H9 (cell line): ENCODE results near the gene MEGF9. TPM values are rescaled to one million over a fixed set of nuclear protein-coding genes. Genes with fewer than 3 reads are reported as not detected.

ENCODE experiments used
- DNase-seq: peaks from one replicate; pipeline ENCODE4 v3.0.0-alpha.2; 2017
- H2AFZ ChIP-seq: one replicate; pipeline ENCODE4 v1.6.1; 2013; ENCODE audit warnings: mild to moderate bottlenecking, low read length, control low read depth, moderate library complexity
- H2AK5ac ChIP-seq: 2 replicates; pipeline ENCODE4 v1.6.1; 2013; ENCODE audit warnings: low read length, control low read depth, mixed read lengths; ENCODE audit not compliant: insufficient read length
- H2BK120ac ChIP-seq: one replicate; pipeline ENCODE4 v1.6.1; 2013; ENCODE audit warnings: low read depth, mild to moderate bottlenecking, low read length, control low read depth, inconsistent platforms; ENCODE audit not compliant: poor library complexity, severe bottlenecking
- H2BK12ac ChIP-seq: 2 replicates; pipeline ENCODE4 v1.6.1; 2013; ENCODE audit warnings: low read length, control low read depth, mixed read lengths, low read depth; ENCODE audit not compliant: insufficient read length
- H2BK15ac ChIP-seq: 2 replicates; pipeline ENCODE4 v1.6.1; 2013; ENCODE audit warnings: low read depth, low read length, control low read depth
- H2BK20ac ChIP-seq: one replicate; pipeline ENCODE4 v1.6.1; 2013; ENCODE audit warnings: low read depth, mild to moderate bottlenecking, low read length, control low read depth, inconsistent platforms; ENCODE audit not compliant: poor library complexity, severe bottlenecking
- H2BK5ac ChIP-seq: 2 replicates; pipeline ENCODE4 v1.6.1; 2013; ENCODE audit warnings: low read length, control low read depth, mixed read lengths; ENCODE audit not compliant: insufficient read length
- H3K14ac ChIP-seq: 2 replicates; pipeline ENCODE4 v1.6.1; 2013; ENCODE audit warnings: low read length, control low read depth; ENCODE audit not compliant: insufficient read depth
- H3K18ac ChIP-seq: 2 replicates; pipeline ENCODE4 v1.6.1; 2013; ENCODE audit warnings: low read depth, mild to moderate bottlenecking, mixed read lengths, low read length, control low read depth; ENCODE audit not compliant: insufficient read length
- H3K23ac ChIP-seq: 2 replicates; pipeline ENCODE4 v1.6.1; 2013; ENCODE audit warnings: low read length, control low read depth, mixed read lengths, low read depth; ENCODE audit not compliant: insufficient read length
- H3K23me2 ChIP-seq: 2 replicates; pipeline ENCODE4 v1.6.1; 2013; ENCODE audit warnings: low read depth, mild to moderate bottlenecking, mixed read lengths, low read length, control low read depth; ENCODE audit not compliant: insufficient read length, poor library complexity, severe bottlenecking
- H3K27ac ChIP-seq: 2 replicates; pipeline ENCODE4 v1.5.1; 2013; ENCODE audit warnings: low read length, control low read depth, mixed read lengths, low read depth; ENCODE audit not compliant: insufficient read length
- H3K27me3 ChIP-seq: 2 replicates; pipeline ENCODE4 v1.6.1; 2013; ENCODE audit warnings: low read length, control low read depth, inconsistent platforms; ENCODE audit not compliant: insufficient read depth
- H3K4ac ChIP-seq: 2 replicates; pipeline ENCODE4 v1.6.1; 2013; ENCODE audit warnings: low read depth, mild to moderate bottlenecking, control low read depth, inconsistent platforms, low read length, moderate library complexity
- H3K4me1 ChIP-seq: 2 replicates; pipeline ENCODE4 v1.6.1; 2013; ENCODE audit warnings: low read length, control low read depth, inconsistent platforms; ENCODE audit not compliant: insufficient read depth
- H3K4me2 ChIP-seq: 2 replicates; pipeline ENCODE4 v1.6.1; 2013; ENCODE audit warnings: low read length, control low read depth, mixed read lengths; ENCODE audit not compliant: insufficient read length, insufficient read depth
- H3K56ac ChIP-seq: 2 replicates; pipeline ENCODE4 v1.6.1; 2013; ENCODE audit warnings: low read depth, mild to moderate bottlenecking, mixed read lengths, low read length, control low read depth; ENCODE audit not compliant: insufficient read length
- H3K79me1 ChIP-seq: 2 replicates; pipeline ENCODE4 v1.6.1; 2013; ENCODE audit warnings: low read depth, mild to moderate bottlenecking, moderate library complexity, low read length, control low read depth, inconsistent platforms; ENCODE audit not compliant: insufficient read depth, poor library complexity, severe bottlenecking
- H3K79me2 ChIP-seq: 2 replicates; pipeline ENCODE4 v1.6.1; 2013; ENCODE audit warnings: low read length, control low read depth, inconsistent platforms; ENCODE audit not compliant: insufficient read depth
- H3K9ac ChIP-seq: 2 replicates; pipeline ENCODE4 v1.6.1; 2013; ENCODE audit warnings: low read length, control low read depth, mixed read lengths; ENCODE audit not compliant: insufficient read length; ENCODE audit errors: extremely low read depth
- H3K9me3 ChIP-seq: one replicate; pipeline ENCODE4 v1.6.1; 2013; ENCODE audit warnings: low read depth, low read length, inconsistent platforms; ENCODE audit not compliant: control insufficient read depth
- H3T11ph ChIP-seq: one replicate; pipeline ENCODE4 v1.6.1; 2013; ENCODE audit warnings: mild to moderate bottlenecking, low read length, control low read depth, inconsistent platforms
- H4K20me1 ChIP-seq: one replicate; pipeline ENCODE4 v1.6.1; 2013; ENCODE audit not compliant: control insufficient read depth, insufficient read length, insufficient read depth
- H4K5ac ChIP-seq: 2 replicates; pipeline ENCODE4 v1.6.1; 2013; ENCODE audit warnings: low read depth, mild to moderate bottlenecking, mixed read lengths, low read length, control low read depth; ENCODE audit not compliant: insufficient read length
- H4K8ac ChIP-seq: replicated peaks from 2 replicates; pipeline ENCODE4 v1.6.1; 2013; ENCODE audit warnings: low read length, control low read depth, mixed read lengths, low read depth; ENCODE audit not compliant: insufficient read length
- H4K91ac ChIP-seq: 2 replicates; pipeline ENCODE4 v1.6.1; 2013; ENCODE audit warnings: low read depth, mild to moderate bottlenecking, moderate library complexity, mixed read lengths, low read length, control low read depth; ENCODE audit not compliant: insufficient read length
- H3K27ac Mint-ChIP-seq, 3 experiments: 2 replicates in 2 of 3; 3 replicates in 1 of 3; pipeline ENCODE4 v1.8.0; 2020 to 2021; ENCODE audit warnings: mixed read lengths in 3 of 3, mild to moderate bottlenecking in 1 of 3, moderate library complexity in 1 of 3
- H3K27me3 Mint-ChIP-seq: 2 replicates; pipeline ENCODE4 v1.8.0; 2021; ENCODE audit warnings: low read depth, mild to moderate bottlenecking, moderate library complexity, mixed read lengths
- H3K36me3 Mint-ChIP-seq, 3 experiments: 2 replicates in 2 of 3; 3 replicates in 1 of 3; pipeline ENCODE4 v1.8.0; 2020 to 2021; ENCODE audit warnings: low read depth in 3 of 3, mixed read lengths in 3 of 3; ENCODE audit not compliant: insufficient read depth in 1 of 3
- H3K4me1 Mint-ChIP-seq, 2 experiments: 2 replicates each; pipeline ENCODE4 v1.8.0; 2020; ENCODE audit warnings: mixed read lengths in 2 of 2
- H3K4me3 Mint-ChIP-seq, 2 experiments: 2 replicates in 1 of 2; 3 replicates in 1 of 2; pipeline ENCODE4 v1.8.0; 2020 to 2021; ENCODE audit warnings: mild to moderate bottlenecking in 2 of 2, mixed read lengths in 2 of 2, moderate library complexity in 1 of 2
- H3K9me3 Mint-ChIP-seq, 2 experiments: 2 replicates in 1 of 2; 3 replicates in 1 of 2; pipeline ENCODE4 v1.8.0; 2020; ENCODE audit warnings: mild to moderate bottlenecking in 2 of 2, mixed read lengths in 2 of 2, moderate library complexity in 1 of 2
- CTCF ChIP-seq: fragments of 200-600 bp; sonication (generic); conservative IDR thresholded peaks from 3 replicates; pipeline ENCODE4 v1.8.0; 2021; ENCODE audit warnings: antibody characterized with exemption, mild to moderate bottlenecking
- WGBS: extraction: QIAGEN DNeasy Blood & Tissue Kit; methylation state at CpG from one replicate; pipeline ENCODE4 v1.1.7; 2013; ENCODE audit warnings: missing lambda C conversion rate, low lambda C conversion rate, mixed read lengths; ENCODE audit not compliant: insufficient read length; ENCODE audit errors: extremely low coverage; 5-methylcytosine and 5-hydroxymethylcytosine counted together
- total RNA-seq: library from RNA; stranded (reverse); gene quantifications from 2 replicates; pipeline ENCODE4 v1.2.1, GENCODE V29; 2021

The MEGF9 gene
- total RNA-seq, 1 experiment from 2014 or later, result 0.94 TPM

GRCh38 chr9:120733190-120733589 is 18.9 kb upstream of the MEGF9 start:
- Mint-ChIP-seq H3K4me3 (no peak overlapping the region), H3K27me3 (peaks cover 3% of the 10 kb centered on the region), H3K9me3 (no peaks in the 10 kb centered on the region; a peak in 1 of 5 replicates), H3K4me1 (peaks cover 4 to 8% of the 10 kb centered on the region in 2 experiments; a peak in 2 of 4 replicates), H3K27ac (no peak overlapping the region), H3K36me3 (no peaks in the 10 kb centered on the region)
- H3K27ac ChIP-seq, result no peak overlapping the region
- H3K23me2 ChIP-seq, result peaks cover 2% of the 10 kb centered on the region
- H4K20me1 ChIP-seq, result no peaks in the 10 kb centered on the region
- DNase-seq, result no peak
- no peak overlapping the region for H3K14ac ChIP-seq
- no peak overlapping the region for H4K91ac ChIP-seq
- H2AK5ac ChIP-seq, result no peak overlapping the region
- H3K27me3 ChIP-seq, result no peaks in the 10 kb centered on the region
- no peak overlapping the region for H3K18ac ChIP-seq
- no peak overlapping the region for H3K4ac ChIP-seq
- no peak for TF ChIP-seq CTCF
- no peak overlapping the region for H3K23ac ChIP-seq
- H2BK5ac ChIP-seq, result no peak overlapping the region
- H4K5ac ChIP-seq, result no peak overlapping the region
- H3K9ac ChIP-seq, result no peak overlapping the region
- no peak overlapping the region for H3K4me2 ChIP-seq
- H2BK120ac ChIP-seq, result no peak overlapping the region
- no peak overlapping the region for H3K56ac ChIP-seq
- no peak overlapping the region for H4K8ac ChIP-seq
- no peaks in the 10 kb centered on the region for H3K4me1 ChIP-seq
- no peaks in the 10 kb centered on the region for H3K79me1 ChIP-seq
- H3K79me2 ChIP-seq, result no peaks in the 10 kb centered on the region
- no peak overlapping the region for H2AFZ ChIP-seq
- no peak overlapping the region for H3T11ph ChIP-seq
- no peak overlapping the region for H2BK15ac ChIP-seq
- no peaks in the 10 kb centered on the region for H3K9me3 ChIP-seq
- no peak overlapping the region for H2BK20ac ChIP-seq
- no CpG with 5 or more reads among the region's 5 CpGs for WGBS
- H2BK12ac ChIP-seq, result no peak overlapping the region
